GM23338 (cell line): ENCODE results near the gene CAND1. TPM values are rescaled to one million over a fixed set of nuclear protein-coding genes. Genes with fewer than 3 reads are reported as not detected.

Experiments used
- ATAC-seq: fragments of 200-7000 bp; cut with Tn5 transposase; 3 replicates; pipeline ENCODE4 v1.9.1; 2020
- DNase-seq: peaks from one replicate; pipeline ENCODE4 v3.0.0-alpha.2; 2015; ENCODE audit warnings: low spot score
- H2AFZ ChIP-seq: fragments of 200-600 bp; sonication (generic); 2 replicates; pipeline ENCODE4 v1.8.0; 2016; ENCODE audit warnings: antibody characterized with exemption, mild to moderate bottlenecking, moderate library complexity
- H3F3A ChIP-seq: fragments of 200-600 bp; sonication (generic); replicated peaks from 2 replicates; pipeline ENCODE4 v1.8.0; 2017; ENCODE audit warnings: antibody characterized with exemption, mixed run types, low read depth
- H3K27ac ChIP-seq: fragments of 200-600 bp; sonication (generic); 2 replicates; pipeline ENCODE4 v1.6.1; 2016; ENCODE audit warnings: low read depth
- H3K27me3 ChIP-seq: fragments of 200-600 bp; sonication (generic); 2 replicates; pipeline ENCODE4 v1.8.0; 2016; ENCODE audit warnings: mild to moderate bottlenecking, mixed run types, moderate library complexity; ENCODE audit not compliant: insufficient read depth
- H3K36me3 ChIP-seq: fragments of 200-600 bp; sonication (generic); 2 replicates; pipeline ENCODE4 v1.8.0; 2016; ENCODE audit warnings: mild to moderate bottlenecking; ENCODE audit not compliant: insufficient read depth
- H3K4me1 ChIP-seq: fragments of 200-600 bp; sonication (generic); 2 replicates; pipeline ENCODE4 v1.8.0; 2016; ENCODE audit warnings: mild to moderate bottlenecking, moderate library complexity; ENCODE audit not compliant: insufficient read depth
- H3K4me2 ChIP-seq: fragments of 200-600 bp; sonication (generic); 2 replicates; pipeline ENCODE4 v1.7.1; 2017; ENCODE audit warnings: mixed run types
- H3K4me3 ChIP-seq: fragments of 200-600 bp; sonication (generic); 2 replicates; pipeline ENCODE4 v1.6.1; 2016; ENCODE audit warnings: mixed run types
- H3K79me2 ChIP-seq: fragments of 200-600 bp; sonication (generic); replicated peaks from 2 replicates; pipeline ENCODE4 v1.8.0; 2017; ENCODE audit warnings: mild to moderate bottlenecking; ENCODE audit not compliant: insufficient read depth
- H3K9me2 ChIP-seq: fragments of 200-600 bp; sonication (generic); 2 replicates; pipeline ENCODE4 v1.8.0; 2017; ENCODE audit not compliant: insufficient read depth
- H4K20me1 ChIP-seq: fragments of 200-600 bp; sonication (generic); replicated peaks from 2 replicates; pipeline ENCODE4 v1.8.0; 2017; ENCODE audit warnings: mild to moderate bottlenecking; ENCODE audit not compliant: insufficient read depth
- H3K27ac Mint-ChIP-seq: 2 replicates; pipeline ENCODE4 v1.8.0; 2020; ENCODE audit warnings: inconsistent platforms, mild to moderate bottlenecking, moderate library complexity, mixed read lengths
- H3K27me3 Mint-ChIP-seq: 3 replicates; pipeline ENCODE4 v1.8.0; 2022; ENCODE audit warnings: low read depth, mild to moderate bottlenecking, moderate library complexity, mixed read lengths, inconsistent platforms; ENCODE audit not compliant: insufficient read depth, poor library complexity
- H3K36me3 Mint-ChIP-seq: 3 replicates; pipeline ENCODE4 v1.8.0; 2021; ENCODE audit warnings: low read depth, mild to moderate bottlenecking, inconsistent platforms, moderate library complexity, mixed read lengths
- H3K4me1 Mint-ChIP-seq: 3 replicates; pipeline ENCODE4 v1.8.0; 2020; ENCODE audit warnings: mild to moderate bottlenecking, inconsistent platforms, mixed read lengths
- H3K4me3 Mint-ChIP-seq: 3 replicates; pipeline ENCODE4 v1.8.0; 2021; ENCODE audit warnings: moderate library complexity, mild to moderate bottlenecking, inconsistent platforms, mixed read lengths
- H3K9me3 Mint-ChIP-seq: 3 replicates; pipeline ENCODE4 v1.8.0; 2020; ENCODE audit warnings: moderate library complexity, mild to moderate bottlenecking, inconsistent platforms, mixed read lengths
- EZH2 ChIP-seq: fragments of 200-600 bp; sonication (generic); IDR thresholded peaks from one replicate; pipeline ENCODE4 v1.8.0; 2017; ENCODE audit warnings: antibody characterized with exemption, mild to moderate bottlenecking, low read depth; ENCODE audit not compliant: unreplicated experiment
- EZH2phosphoT487 ChIP-seq: fragments of 200-600 bp; sonication (generic); IDR thresholded peaks from one replicate; pipeline ENCODE4 v1.8.1; 2018; ENCODE audit warnings: antibody characterized with exemption; ENCODE audit not compliant: unreplicated experiment
- JUNB ChIP-seq: IDR thresholded peaks from one replicate; pipeline ENCODE4 v1.6.1; 2016; ENCODE audit warnings: antibody characterized with exemption; ENCODE audit not compliant: unreplicated experiment
- POLR2AphosphoS5 ChIP-seq: IDR thresholded peaks from 2 replicates; pipeline ENCODE4 v1.6.1; 2016; ENCODE audit warnings: antibody characterized with exemption, low read depth
- ZNF114 ChIP-seq: fragments of 250-450 bp; sonication (Bioruptor Pico); IDR thresholded peaks from 2 replicates; pipeline ENCODE4 v1.5.0; 2020; ENCODE audit warnings: mild to moderate bottlenecking, moderate library complexity
- ZNF331 ChIP-seq: fragments of 250-450 bp; sonication (Bioruptor Pico); IDR thresholded peaks from 2 replicates; pipeline ENCODE4 v1.5.0; 2020; ENCODE audit warnings: low read depth, mild to moderate bottlenecking, moderate library complexity
- polyA plus RNA-seq: library from polyadenylated mRNA; unstranded; fragments of >200 nt; fragmentation: Nextera tagmentation; extraction: Ambion mirVana; gene quantifications from 2 replicates; pipeline ENCODE4 v1.2.1, GENCODE V29; 2016
- total RNA-seq: library from RNA; depleted of rRNA; stranded (reverse); fragments of >200 nt; shearing (Covaris generic); gene quantifications from 2 replicates; pipeline ENCODE4 v1.2.3, GENCODE V29; 2014
- TF ChIP-seq, protein P1 (sequence below): fragments of 250-450 bp; sonication (Bioruptor Pico); IDR thresholded peaks from 2 replicates; pipeline ENCODE4 v1.5.0; 2020; ENCODE audit warnings: mild to moderate bottlenecking, moderate library complexity
- TF ChIP-seq, protein P2 (sequence below): IDR thresholded peaks from one replicate; pipeline ENCODE4 v1.6.1; 2018; ENCODE audit warnings: antibody characterized with exemption; ENCODE audit not compliant: unreplicated experiment
- TF ChIP-seq, protein P3 (sequence below): IDR thresholded peaks from 2 replicates; pipeline ENCODE4 v1.6.1; 2016; ENCODE audit warnings: antibody characterized with exemption

The CAND1 gene
- total and polyA plus RNA-seq, 2 experiments from 2014 or later: 71.4 to 151 TPM

DNA sequence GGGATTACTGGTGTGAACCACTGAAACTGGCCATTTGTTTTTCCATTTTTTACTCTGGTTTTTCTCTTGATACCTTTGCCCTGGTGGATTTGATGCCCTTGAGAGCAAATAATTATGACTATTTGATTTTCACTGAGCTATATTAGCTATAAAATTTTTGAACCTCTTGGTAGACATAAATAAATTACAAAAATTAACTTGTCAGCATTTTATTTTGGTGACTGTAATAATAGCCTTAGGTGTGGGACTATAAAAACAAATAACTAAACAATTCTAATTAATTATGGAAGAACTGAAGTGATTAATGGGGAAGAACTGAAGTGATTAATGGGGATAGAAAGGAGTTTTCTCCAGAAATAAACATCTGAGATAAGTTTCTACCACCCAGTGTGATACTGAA, 62.7 kb downstream of the CAND1 start (continued):
- TF ChIP-seq, protein P1, sequence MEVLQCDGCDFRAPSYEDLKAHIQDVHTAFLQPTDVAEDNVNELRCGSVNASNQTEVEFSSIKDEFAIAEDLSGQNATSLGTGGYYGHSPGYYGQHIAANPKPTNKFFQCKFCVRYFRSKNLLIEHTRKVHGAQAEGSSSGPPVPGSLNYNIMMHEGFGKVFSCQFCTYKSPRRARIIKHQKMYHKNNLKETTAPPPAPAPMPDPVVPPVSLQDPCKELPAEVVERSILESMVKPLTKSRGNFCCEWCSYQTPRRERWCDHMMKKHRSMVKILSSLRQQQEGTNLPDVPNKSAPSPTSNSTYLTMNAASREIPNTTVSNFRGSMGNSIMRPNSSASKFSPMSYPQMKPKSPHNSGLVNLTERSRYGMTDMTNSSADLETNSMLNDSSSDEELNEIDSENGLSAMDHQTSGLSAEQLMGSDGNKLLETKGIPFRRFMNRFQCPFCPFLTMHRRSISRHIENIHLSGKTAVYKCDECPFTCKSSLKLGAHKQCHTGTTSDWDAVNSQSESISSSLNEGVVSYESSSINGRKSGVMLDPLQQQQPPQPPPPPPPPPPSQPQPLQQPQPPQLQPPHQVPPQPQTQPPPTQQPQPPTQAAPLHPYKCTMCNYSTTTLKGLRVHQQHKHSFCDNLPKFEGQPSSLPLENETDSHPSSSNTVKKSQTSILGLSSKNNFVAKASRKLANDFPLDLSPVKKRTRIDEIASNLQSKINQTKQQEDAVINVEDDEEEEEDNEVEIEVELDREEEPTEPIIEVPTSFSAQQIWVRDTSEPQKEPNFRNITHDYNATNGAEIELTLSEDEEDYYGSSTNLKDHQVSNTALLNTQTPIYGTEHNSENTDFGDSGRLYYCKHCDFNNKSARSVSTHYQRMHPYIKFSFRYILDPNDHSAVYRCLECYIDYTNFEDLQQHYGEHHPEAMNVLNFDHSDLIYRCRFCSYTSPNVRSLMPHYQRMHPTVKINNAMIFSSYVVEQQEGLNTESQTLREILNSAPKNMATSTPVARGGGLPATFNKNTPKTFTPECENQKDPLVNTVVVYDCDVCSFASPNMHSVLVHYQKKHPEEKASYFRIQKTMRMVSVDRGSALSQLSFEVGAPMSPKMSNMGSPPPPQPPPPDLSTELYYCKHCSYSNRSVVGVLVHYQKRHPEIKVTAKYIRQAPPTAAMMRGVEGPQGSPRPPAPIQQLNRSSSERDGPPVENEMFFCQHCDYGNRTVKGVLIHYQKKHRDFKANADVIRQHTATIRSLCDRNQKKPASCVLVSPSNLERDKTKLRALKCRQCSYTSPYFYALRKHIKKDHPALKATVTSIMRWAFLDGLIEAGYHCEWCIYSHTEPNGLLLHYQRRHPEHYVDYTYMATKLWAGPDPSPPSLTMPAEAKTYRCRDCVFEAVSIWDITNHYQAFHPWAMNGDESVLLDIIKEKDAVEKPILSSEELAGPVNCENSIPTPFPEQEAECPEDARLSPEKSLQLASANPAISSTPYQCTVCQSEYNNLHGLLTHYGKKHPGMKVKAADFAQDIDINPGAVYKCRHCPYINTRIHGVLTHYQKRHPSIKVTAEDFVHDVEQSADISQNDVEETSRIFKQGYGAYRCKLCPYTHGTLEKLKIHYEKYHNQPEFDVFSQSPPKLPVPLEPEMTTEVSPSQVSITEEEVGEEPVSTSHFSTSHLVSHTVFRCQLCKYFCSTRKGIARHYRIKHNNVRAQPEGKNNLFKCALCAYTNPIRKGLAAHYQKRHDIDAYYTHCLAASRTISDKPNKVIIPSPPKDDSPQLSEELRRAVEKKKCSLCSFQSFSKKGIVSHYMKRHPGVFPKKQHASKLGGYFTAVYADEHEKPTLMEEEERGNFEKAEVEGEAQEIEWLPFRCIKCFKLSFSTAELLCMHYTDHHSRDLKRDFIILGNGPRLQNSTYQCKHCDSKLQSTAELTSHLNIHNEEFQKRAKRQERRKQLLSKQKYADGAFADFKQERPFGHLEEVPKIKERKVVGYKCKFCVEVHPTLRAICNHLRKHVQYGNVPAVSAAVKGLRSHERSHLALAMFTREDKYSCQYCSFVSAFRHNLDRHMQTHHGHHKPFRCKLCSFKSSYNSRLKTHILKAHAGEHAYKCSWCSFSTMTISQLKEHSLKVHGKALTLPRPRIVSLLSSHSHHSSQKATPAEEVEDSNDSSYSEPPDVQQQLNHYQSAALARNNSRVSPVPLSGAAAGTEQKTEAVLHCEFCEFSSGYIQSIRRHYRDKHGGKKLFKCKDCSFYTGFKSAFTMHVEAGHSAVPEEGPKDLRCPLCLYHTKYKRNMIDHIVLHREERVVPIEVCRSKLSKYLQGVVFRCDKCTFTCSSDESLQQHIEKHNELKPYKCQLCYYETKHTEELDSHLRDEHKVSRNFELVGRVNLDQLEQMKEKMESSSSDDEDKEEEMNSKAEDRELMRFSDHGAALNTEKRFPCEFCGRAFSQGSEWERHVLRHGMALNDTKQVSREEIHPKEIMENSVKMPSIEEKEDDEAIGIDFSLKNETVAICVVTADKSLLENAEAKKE (CRISPR knock-in tag): no peak
- TF ChIP-seq, protein P2, sequence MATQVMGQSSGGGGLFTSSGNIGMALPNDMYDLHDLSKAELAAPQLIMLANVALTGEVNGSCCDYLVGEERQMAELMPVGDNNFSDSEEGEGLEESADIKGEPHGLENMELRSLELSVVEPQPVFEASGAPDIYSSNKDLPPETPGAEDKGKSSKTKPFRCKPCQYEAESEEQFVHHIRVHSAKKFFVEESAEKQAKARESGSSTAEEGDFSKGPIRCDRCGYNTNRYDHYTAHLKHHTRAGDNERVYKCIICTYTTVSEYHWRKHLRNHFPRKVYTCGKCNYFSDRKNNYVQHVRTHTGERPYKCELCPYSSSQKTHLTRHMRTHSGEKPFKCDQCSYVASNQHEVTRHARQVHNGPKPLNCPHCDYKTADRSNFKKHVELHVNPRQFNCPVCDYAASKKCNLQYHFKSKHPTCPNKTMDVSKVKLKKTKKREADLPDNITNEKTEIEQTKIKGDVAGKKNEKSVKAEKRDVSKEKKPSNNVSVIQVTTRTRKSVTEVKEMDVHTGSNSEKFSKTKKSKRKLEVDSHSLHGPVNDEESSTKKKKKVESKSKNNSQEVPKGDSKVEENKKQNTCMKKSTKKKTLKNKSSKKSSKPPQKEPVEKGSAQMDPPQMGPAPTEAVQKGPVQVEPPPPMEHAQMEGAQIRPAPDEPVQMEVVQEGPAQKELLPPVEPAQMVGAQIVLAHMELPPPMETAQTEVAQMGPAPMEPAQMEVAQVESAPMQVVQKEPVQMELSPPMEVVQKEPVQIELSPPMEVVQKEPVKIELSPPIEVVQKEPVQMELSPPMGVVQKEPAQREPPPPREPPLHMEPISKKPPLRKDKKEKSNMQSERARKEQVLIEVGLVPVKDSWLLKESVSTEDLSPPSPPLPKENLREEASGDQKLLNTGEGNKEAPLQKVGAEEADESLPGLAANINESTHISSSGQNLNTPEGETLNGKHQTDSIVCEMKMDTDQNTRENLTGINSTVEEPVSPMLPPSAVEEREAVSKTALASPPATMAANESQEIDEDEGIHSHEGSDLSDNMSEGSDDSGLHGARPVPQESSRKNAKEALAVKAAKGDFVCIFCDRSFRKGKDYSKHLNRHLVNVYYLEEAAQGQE: no peak

DNA sequence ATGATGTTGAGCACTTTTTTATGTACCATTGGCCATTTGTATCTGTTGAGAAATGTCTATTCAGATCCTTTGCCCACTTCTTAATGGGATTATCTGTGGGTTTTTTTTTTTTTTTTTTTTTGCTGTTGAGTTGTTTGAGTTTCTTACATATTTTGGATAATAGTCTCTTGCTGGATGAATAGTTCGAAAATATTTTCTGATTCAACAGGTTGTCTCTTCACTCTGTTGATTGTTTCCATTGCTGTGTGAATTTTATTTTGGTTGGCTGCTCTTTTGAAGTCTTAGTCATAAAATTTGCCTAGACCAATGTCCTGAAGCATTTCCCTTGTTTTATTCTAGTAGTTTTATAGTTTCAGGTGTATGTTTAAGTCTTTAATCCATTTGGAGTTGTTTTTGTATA, 64.5 kb downstream of the CAND1 start:
- DNase-seq (no peak), ATAC-seq (no peak)
- Histone ChIP-seq H3F3A (no peaks in the 10 kb centered on the region), H3K27ac (no peak overlapping the region), H3K9me2 (no peaks in the 10 kb centered on the region), H2AFZ (no peak overlapping the region), H4K20me1 (no peaks in the 10 kb centered on the region), H3K4me1 (no peaks in the 10 kb centered on the region), H3K36me3 (no peaks in the 10 kb centered on the region), H3K4me2 (no peak overlapping the region), H3K27me3 (no peaks in the 10 kb centered on the region), H3K79me2 (no peaks in the 10 kb centered on the region), H3K4me3 (no peak overlapping the region)
- no peak overlapping the region for H3K4me3 Mint-ChIP-seq
- H3K27me3 Mint-ChIP-seq: no peaks in the 10 kb centered on the region
- no peak overlapping the region for H3K27ac Mint-ChIP-seq
- H3K4me1 Mint-ChIP-seq: no peaks in the 10 kb centered on the region
- peaks cover 4% of the 10 kb centered on the region; the same call in 2 of the 3 replicates for H3K9me3 Mint-ChIP-seq
- peaks cover 8% of the 10 kb centered on the region; the same call in 2 of the 3 replicates for H3K36me3 Mint-ChIP-seq
- TF ChIP-seq, protein P2: no peak
- TF ChIP-seq ZNF331 (CRISPR knock-in tag): no peak
- TF ChIP-seq EZH2phosphoT487: no peak
- no peak for TF ChIP-seq POLR2AphosphoS5
- TF ChIP-seq ZNF114 (CRISPR knock-in tag): no peak
- no peak for TF ChIP-seq JUNB
- no peak for TF ChIP-seq EZH2
- TF ChIP-seq, protein P3, sequence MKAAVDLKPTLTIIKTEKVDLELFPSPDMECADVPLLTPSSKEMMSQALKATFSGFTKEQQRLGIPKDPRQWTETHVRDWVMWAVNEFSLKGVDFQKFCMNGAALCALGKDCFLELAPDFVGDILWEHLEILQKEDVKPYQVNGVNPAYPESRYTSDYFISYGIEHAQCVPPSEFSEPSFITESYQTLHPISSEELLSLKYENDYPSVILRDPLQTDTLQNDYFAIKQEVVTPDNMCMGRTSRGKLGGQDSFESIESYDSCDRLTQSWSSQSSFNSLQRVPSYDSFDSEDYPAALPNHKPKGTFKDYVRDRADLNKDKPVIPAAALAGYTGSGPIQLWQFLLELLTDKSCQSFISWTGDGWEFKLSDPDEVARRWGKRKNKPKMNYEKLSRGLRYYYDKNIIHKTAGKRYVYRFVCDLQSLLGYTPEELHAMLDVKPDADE: no peak
